B cell (primary cell): ENCODE results near the gene ECM2.

Source experiments
- CTCF ChIP-seq: fragments of 200-600 bp; IDR thresholded peaks from one replicate; pipeline ENCODE4 v1.8.0; 2022; ENCODE audit warnings: antibody characterized with exemption, mild to moderate bottlenecking
- EZH2 ChIP-seq: IDR thresholded peaks from 2 replicates; pipeline ENCODE4 v1.6.1; 2012; ENCODE audit warnings: borderline replicate concordance, low read depth, mild to moderate bottlenecking, moderate library complexity, low read length; ENCODE audit not compliant: insufficient read depth, poor library complexity, severe bottlenecking

DNA sequence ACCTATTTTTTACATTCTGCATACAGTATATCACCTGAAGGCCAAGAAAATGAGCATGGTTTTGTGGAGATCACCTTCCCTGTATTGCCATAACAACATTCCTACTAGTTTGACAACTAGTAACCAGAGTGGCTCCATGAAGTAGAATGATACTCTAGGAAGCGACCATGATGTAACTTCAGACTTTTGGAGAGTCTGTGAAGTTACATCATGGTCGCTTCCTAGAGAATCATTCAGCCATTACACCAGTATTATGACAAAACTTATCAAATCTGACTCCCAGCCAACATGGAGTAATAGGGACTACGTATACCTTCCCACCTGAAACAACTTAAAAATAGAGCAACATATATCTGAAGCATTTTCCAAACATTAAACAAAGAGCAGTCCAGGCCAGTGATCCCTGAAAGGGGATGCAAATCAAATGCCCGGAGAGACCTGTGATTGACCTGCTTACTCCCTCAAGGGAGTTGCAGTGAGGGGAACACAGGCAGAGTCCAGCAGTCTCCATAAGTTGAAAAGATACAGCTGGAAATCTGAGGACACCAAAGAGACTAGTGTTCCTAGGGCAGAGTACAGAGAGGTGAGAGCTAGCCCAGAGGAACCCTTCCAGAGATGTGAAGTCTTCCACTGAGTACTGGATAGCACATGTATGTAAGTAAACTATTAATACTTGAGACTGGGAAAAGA, 7.8 kb downstream of the ECM2 start:
- no peak for TF ChIP-seq CTCF
- no peak for TF ChIP-seq EZH2
